GM20431 (cell line): ENCODE results near the gene TMEM273.

Source experiments
- in situ Hi-C: fragments of 300-500 bp; cut with MseI, MboI; formaldehyde crosslinking; loops from one replicate; pipeline ENCODE4 v1.15.0; 2020; ENCODE audit warnings: low sequenced_read_pairs; ENCODE audit not compliant: unreplicated experiment

Gene TMEM273

DNA sequence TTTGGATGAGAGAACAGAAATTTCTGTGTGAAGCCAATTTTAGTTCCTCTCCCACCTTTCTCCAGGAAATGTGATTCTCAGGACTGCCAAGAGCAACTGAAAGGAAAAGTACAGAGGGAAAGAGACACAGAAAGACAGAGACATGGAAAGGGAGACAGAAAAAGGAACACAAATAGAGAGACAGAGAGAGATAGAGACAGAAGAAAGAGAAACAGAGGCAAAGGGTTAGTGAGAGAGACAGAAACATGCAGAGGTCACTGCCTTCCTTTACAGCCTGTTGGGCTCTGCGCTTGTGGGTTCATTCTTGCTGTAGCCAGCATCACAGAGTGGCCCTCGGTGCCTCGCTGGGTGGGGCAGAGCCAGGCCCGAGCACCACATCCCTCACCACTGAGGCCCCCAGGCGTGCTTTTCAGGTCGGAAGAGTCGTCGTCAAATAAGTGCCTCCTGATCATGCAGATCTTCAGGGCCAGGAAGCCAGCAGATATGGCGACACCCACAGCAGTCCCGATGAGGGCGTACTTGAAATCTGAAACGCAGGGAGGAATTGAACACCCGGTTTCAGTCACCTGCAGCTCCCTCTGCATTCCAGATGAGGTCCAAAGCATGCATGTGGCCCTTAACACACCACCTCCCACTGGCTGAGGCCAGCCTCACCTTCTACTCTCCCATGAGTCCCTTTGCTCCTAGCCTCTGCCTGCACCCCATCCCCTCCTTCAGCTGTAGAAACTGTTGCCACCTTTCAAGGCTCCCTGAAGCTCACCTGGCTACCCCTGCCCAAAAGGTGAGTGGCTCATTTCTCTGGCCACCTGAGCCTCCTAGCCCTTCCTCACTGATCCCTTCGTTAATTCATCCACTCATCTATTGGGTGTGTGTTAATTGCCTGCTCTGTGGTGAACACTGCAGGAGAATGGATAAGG lies 21.4 kb downstream of the TMEM273 start:
- in situ Hi-C loops = loop anchor here (25.0 kb wide), 1 partner anchor 179 kb away; no protein-coding TSS in a partner anchor

DNA sequence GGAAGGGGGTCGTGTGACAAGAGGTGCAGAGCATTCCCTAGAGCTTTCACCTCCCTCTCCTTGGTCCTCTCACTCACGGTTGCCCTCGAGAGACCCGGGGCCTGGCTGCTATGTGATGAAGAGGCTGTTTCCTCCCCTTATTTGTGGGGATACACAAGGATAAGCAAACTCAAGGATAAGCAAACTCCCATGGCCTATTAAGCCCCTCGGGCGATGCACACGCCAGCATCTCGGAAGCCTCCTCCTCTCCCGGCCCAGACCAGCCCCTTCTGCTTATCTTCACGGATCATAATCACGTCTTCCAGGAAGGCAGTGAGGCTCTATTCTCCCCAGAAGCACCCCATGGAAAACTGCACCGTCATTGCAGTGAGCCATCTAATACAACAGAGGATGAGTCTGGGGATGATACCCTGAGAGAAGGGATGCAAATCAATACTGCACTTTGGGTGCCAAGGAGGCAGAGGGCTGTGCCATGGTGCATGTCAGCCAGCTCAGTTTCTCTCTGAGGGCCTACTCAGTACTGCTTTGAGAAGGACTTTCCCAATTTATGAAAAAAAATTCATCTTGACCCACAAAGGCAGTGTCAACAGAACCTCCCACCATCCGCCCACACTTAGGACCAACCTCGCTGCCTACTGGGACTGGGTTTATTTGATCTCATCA lies 22.2 kb downstream of the TMEM273 start:
- in situ Hi-C loops = loop anchor here (25.0 kb wide), 1 partner anchor 179 kb away; no protein-coding TSS in a partner anchor

DNA sequence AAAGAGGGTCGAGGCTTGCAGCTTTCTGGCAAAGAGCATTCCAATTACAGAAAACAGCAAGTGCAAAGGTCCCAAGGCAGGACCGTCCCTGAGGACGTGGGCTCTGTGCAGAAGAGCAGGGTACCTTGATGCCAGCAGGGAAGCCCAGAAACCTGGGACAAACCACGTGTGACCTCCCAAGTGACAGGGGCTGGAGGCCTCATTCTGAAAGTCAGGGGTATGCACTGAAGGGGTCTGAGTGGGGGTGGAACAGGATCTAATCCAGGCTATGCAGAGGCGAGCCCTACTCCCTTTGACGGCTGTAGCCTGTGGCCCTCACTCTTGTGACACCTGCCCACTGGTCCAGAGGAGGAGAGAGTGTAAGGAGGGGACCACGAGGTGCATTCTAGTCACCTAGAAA lies 22.9 kb downstream of the TMEM273 start:
- in situ Hi-C loops = loop anchor here (25.0 kb wide), 1 partner anchor 178 kb away; no protein-coding TSS in a partner anchor

DNA sequence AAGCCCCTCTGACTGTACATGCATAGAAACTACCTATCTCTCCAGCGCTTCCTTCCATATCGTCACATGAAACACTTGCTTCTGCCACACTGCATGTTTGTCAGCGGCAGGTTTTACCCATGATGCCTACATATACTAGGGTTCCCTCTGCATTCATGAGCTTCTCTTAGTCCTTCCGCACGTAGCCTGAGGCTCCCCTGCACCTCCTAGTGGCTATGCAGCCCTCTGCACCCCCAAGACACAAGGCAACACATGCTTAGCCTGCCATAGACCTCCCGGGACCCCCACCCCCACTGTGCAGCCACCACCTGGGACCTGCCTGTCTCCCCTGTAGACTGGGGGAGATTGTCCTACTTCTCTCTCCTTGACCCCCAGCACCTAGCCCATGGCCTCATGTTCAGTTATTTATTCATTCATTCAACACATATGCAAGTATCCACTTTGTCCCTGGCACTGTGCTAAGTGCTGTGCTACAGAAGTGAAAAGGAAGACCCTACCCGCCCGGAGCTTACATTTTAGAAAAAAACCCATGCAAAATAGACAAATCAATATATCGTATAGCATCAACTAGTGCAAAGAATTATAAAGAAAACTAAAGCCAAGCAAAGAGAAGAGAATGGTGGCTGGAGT lies 23.5 kb downstream of the TMEM273 start:
- in situ Hi-C loops = loop anchor here (25.0 kb wide), 1 partner anchor 177 kb away; no protein-coding TSS in a partner anchor

DNA sequence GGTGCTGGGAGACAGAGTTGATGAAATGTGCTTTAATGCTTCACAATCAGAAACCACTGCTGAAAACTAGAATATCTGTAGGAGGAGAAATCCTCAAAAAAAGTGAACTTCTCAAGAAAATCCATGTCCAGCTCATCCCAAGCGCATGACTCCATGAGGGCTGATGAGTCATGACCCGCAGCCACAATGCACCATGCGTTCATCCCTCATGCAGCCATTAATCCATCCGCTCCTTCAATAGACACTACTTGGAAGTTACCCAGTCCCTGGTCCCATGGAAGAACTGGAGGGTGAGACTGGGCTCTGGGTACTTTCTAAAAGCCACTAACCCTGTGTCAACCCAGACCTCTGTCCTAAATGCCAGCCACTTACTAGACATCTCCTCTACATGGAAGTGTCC lies 24.4 kb downstream of the TMEM273 start:
- in situ Hi-C loops = loop anchor here (25.0 kb wide), 1 partner anchor 176 kb away; no protein-coding TSS in a partner anchor

DNA sequence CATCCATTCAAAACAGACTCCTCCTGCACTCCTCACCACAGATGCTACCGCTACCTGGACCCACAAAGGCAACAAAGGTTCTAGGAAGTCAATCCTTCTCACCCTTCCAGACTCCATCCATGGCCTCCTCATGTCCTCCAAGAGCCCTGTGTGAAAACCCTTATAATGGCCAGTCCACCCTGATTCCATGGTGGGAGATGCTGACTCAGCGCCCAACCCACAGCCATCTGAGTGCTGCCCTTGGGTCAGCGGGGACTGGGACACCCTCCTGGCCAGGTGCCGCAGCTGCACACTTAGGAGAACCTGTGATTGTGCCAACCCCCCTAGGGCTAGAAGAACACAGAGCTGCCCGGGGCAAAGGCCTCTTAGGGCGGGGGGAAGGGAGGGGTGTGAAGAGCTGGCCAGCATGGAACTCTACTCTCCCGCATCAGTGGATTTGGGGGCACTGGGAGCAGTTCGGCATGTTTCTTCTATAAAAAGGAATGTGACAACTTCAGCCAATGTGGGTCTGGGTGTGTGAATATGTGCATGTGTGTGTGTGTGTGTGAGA lies 25.4 kb downstream of the TMEM273 start:
- in situ Hi-C loops = loop anchor here (25.0 kb wide), 1 partner anchor 176 kb away; no protein-coding TSS in a partner anchor

DNA sequence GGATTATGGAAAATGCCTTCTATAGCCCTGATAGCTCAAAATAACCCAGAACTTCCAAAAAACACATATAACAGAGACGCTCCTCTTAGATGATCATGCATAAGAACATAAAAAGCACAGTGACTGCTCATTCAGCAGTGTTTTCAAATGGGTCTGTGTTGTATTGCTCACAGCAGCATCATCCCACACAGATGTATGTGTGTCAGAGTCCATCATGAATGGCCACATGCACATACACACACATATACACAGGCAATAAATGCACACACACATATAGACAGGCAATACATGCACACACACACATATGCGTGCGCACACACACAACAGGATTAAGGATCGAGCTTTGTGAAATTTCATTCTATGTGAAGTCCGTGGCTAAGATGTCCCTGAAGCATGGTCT lies 26.1 kb downstream of the TMEM273 start:
- in situ Hi-C loops = loop anchor here (25.0 kb wide), 1 partner anchor 175 kb away; no protein-coding TSS in a partner anchor

DNA sequence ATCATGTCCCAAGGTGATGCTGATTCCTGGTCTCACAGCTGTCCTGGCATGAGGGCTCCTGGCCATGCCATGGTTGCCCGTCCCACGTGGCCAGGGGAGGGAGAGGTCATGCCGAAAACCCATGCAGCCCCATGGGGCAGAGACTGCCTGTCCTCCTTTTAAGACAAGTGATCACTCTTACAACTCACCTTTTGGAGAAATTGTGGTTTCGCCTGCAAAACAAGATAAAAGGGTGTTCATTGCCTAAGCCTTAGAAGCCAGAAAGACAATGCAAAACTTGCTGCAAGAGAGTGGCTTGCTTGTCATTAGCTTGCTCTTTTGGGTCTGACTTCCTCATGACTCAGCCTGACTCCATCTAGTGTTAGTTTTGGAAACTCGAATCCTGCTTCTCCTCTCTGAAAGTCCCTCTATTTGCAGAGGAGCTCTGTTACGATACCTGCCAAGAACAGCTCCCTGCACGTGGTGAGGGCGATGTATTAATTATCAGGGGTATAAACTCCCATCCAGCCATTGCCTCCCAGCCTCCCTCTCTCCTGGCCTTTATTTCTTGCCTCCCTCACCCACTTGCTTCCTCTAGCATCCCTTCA lies 26.7 kb downstream of the TMEM273 start:
- in situ Hi-C loops = loop anchor here (25.0 kb wide), 1 partner anchor 174 kb away; no protein-coding TSS in a partner anchor

DNA sequence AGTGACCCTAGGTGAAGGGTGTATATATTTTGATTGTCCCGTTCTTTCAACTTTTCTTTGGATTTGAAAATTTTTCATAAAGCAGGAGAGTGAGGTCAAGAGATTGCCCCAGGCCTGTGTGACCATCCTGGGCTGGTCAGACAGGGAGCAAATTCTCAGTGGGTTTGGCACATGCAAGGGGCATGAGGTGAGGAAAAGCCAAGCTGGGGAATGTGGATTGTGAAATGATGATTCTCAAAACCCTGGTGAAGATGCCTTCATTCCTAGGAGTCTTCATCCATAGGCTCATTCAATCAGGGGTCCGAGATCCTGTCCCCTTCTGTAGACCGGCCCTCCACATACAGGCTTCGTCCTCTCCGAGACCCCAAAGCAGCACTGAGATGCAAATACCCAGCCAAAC lies 27.4 kb downstream of the TMEM273 start:
- in situ Hi-C loops = loop anchor here (25.0 kb wide), 1 partner anchor 174 kb away; no protein-coding TSS in a partner anchor

DNA sequence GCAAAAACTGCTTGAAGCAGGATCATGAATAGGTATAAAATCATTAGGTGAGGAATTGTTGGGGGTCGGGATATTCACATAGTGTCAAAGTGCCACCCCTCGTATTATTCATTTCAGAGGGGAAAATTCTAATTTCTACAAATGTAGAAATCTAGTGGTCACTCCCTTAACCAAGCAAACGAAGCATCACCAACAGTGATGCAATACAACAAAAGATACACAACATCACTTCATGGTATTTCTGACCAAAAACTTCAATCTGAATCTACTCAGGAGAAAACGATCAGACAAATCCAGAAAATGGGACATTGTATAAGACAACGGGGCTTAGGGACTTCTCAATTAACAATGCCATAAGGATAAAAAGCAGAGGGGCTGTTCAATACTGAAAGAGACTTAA lies 28.1 kb downstream of the TMEM273 start:
- in situ Hi-C loops = loop anchor here (25.0 kb wide), 1 partner anchor 173 kb away; no protein-coding TSS in a partner anchor

DNA sequence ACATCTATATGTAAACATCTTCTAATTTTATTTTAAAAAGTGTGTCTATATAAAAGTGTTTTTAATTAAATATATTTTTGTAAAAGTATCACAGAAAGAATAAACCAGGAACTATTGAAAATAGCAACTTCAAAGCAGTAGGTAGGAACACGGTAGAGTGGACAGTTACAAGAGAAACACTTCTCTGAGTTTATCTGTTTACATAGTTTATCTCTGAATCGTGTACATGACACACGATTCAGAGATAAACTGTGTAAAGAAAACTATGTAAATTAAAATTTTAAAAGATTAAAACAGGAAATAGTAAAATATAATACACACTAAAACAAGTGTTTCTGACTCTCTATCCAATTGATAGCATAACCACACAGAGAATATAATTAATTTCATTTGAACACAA lies 29.3 kb downstream of the TMEM273 start:
- in situ Hi-C loops = loop anchor here (25.0 kb wide), 1 partner anchor 172 kb away; no protein-coding TSS in a partner anchor

DNA sequence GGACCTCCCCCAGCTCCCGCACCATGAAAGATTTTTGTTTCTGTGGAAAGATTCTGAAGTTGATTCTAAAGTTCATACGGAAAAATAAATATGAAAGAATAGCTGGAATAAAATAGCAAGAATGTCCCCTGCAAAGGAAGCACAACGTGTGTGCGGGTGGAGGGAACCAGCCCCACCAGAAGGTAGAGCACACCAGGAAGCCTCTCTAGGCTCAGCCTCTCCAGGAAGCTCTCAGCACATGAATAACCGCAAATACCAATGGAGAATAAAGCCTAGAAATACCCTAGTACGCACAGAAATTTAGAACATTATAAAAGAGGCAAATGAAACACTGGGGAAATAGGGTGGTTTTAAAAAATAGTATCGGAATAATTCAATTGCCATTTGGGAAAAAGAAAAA lies 29.8 kb downstream of the TMEM273 start:
- in situ Hi-C loops = loop anchor here (25.0 kb wide), 1 partner anchor 171 kb away; no protein-coding TSS in a partner anchor

DNA sequence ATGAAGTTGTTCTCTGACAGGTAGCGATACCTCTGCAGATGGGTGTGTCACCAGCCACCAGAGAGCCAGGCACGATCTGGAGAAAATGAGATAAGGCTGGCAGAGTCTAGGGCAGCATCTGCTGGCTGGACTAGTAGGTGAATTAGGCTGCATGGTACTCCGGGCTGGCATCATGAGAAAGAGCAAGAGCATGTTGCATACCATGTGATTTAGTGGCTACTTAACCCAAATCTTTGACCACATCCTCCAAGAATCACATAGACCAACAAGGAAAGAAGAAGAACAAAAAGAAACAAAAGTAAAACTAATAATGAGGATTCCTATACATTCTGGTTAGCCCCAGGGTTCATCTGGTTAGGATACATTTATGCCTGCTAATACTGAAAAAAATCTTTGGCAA lies 31.0 kb downstream of the TMEM273 start:
- in situ Hi-C loops = loop anchor here (25.0 kb wide), 1 partner anchor 170 kb away; no protein-coding TSS in a partner anchor

DNA sequence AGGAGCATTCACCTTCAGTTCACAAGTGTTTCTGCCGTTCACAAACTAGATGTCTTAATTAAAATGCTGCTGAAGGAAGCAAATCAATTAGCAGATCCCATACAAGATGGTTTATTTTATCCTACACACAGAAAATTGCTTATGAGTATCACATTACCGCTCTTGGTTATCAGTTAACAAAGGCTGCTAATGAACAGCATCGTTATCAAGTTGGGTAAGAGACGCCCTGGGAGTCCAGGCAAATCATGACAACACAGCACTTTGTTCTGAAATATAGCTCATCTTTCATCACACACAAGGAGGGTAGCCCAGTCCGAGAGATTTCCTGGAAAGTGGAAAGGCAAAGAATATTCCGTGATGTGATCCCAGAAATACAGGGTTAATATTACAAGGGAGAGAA lies 33.5 kb downstream of the TMEM273 start:
- in situ Hi-C loops = loop anchor here (25.0 kb wide), 1 partner anchor 167 kb away; no protein-coding TSS in a partner anchor

DNA sequence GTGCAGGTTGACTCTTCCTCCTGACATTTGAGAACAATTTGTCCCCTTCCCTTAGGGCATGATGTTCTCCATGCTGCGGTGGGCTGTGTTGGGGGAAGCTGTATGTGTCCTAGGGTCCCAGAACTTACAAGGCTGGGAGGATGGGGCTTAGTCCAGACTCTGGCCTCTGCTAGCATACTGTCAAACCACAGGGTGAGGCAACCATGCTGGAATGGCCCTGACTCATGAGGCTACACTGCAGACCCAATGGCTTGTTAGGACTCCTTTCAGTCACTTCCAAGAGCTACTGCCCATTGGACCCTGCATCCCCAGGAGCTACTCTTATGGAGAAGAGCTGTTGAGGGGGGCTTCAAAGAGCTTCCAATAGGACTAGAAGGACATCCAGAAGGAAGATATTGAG lies 34.2 kb downstream of the TMEM273 start:
- in situ Hi-C loops = loop anchor here (25.0 kb wide), 1 partner anchor 167 kb away; no protein-coding TSS in a partner anchor

DNA sequence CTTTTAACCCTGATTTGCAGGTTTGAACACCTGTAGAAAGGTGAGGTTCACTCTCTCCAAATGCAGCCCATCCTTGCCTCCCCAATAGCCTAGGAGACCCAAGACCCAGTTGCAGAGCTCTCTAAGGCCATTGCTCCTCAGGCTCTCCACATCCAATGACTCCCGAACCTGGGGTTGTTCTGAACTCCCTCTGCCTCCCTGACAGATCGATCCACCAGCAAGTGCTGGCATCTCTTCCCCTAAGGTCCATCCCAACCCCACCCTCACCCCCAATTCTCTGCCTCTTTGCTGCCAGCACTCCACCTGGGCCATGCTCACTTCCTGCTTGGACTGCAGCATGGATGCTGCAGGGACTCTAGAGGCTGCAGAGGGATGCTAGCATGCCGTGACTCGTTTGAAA lies 35.1 kb downstream of the TMEM273 start:
- in situ Hi-C loops = loop anchor here (25.0 kb wide), 1 partner anchor 166 kb away; no protein-coding TSS in a partner anchor

DNA sequence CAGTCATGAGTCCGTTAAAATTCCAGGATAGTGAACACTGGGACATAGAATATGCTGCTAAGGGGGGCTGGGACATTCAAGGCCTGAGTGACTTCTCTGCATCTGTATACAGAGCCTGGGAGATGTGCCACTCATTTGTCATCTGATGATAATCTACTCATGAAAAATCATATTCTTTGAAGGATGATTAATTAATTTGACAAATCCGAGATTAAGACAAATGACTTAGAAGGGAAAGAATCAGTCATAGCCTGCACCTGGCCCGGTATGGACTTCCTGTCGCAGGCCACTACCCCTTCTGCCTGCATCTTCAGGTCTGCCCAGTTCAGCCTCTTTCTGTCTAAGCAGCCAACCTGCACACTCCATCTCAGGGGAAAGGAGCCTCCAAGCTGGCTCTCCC lies 35.5 kb downstream of the TMEM273 start:
- in situ Hi-C loops = loop anchor here (25.0 kb wide), 1 partner anchor 165 kb away; no protein-coding TSS in a partner anchor

DNA sequence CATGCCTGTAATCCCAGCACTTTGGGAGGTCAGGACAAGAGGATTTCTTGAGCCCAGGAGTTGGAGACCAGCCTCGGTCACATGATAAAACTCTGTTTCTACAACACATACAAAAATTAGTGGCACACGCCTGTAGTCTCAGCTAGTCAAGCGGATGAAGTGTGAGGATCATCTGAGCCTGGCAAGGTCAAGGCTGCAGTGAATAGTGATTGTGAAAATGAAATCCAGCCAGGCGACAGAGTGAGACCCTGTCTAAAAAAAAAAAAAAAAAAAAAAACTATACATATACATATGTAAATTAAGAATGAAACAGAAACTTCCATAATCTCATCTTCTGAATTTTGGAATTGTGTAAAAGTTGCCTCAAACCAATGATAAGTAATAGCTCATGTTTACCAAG lies 36.2 kb downstream of the TMEM273 start:
- in situ Hi-C loops = loop anchor here (25.0 kb wide), 1 partner anchor 165 kb away; no protein-coding TSS in a partner anchor

DNA sequence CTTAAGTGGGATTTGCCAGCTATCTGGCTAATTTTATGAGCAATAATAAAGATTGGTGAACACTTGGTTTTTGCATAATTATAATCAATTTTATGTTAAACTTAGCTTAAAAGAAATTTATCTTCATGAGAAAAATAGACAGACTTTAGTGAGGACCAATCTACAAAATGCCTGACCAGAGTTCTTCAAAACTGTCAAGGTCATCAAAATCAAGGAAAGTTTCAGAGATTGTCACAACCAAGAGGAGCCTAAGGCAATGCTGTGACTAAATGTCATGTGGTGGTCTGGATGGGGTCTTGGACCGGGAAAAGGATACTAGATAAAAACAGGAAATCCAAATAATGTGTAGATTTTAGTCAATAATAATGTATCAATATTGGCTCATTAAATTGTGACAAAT lies 36.7 kb downstream of the TMEM273 start:
- in situ Hi-C loops = loop anchor here (25.0 kb wide), 1 partner anchor 164 kb away; no protein-coding TSS in a partner anchor
